SU-DHL-6 (cell line): ENCODE results near the gene ADPRH.

Experiments
- CTCF ChIP-seq: fragments of 200-600 bp; sonication (generic); IDR thresholded peaks from one replicate; pipeline ENCODE4 v1.5.1; 2017; ENCODE audit warnings: antibody characterized with exemption, mild to moderate bottlenecking, low read length, moderate library complexity; ENCODE audit not compliant: insufficient read depth, poor library complexity, severe bottlenecking
- EZH2phosphoT487 ChIP-seq: fragments of 200-600 bp; sonication (generic), shearing (Covaris generic); conservative IDR thresholded peaks from 2 replicates; pipeline ENCODE4 v1.6.1; 2018; ENCODE audit warnings: mild to moderate bottlenecking, antibody characterized with exemption, low read length, moderate library complexity, mixed read lengths

- TF ChIP-seq EZH2phosphoT487 = no peak
- TF ChIP-seq CTCF = no peak
Measured at GRCh38 chr3:119602676-119603075, 23.4 kb downstream of the ADPRH start.
